K562 (cell line): Measurements from ENCODE around the gene ACBD4. TPM values are rescaled to one million over a fixed set of nuclear protein-coding genes. Genes with fewer than 3 reads are reported as not detected.

Source experiments
- FOXA1 ChIP-seq: fragments of 450-650 bp; IDR thresholded peaks from 2 replicates; pipeline ENCODE4 v1.6.1; 2016; ENCODE audit warnings: mild to moderate bottlenecking, borderline replicate concordance
- JUND ChIP-seq, 2 experiments: IDR thresholded peaks; 2 replicates in 1 of 2; 3 replicates in 1 of 2; pipeline ENCODE4 v1.6.1; 2011; ENCODE audit warnings: borderline replicate concordance in 2 of 2, low read depth in 2 of 2, low read length in 2 of 2, improper control_type of control experiment in 1 of 2, missing biosample characterization in 1 of 2, missing genetic modification characterization in 1 of 2, missing genetic modification reagents in 1 of 2
- KLF13 ChIP-seq: fragments of 450-650 bp; IDR thresholded peaks from 2 replicates; pipeline ENCODE4 v1.6.1; 2016; ENCODE audit warnings: missing genetic modification characterization, low read depth, mild to moderate bottlenecking, missing compliant biosample characterization, moderate library complexity, borderline replicate concordance
- MAFK ChIP-seq: IDR thresholded peaks from 2 replicates; pipeline ENCODE4 v1.6.1; 2011; ENCODE audit warnings: low read length, improper control_type of control experiment
- REST ChIP-seq, 2 experiments: fragments of 450-650 bp; formaldehyde crosslinking in 1 of 2; IDR thresholded peaks; 2 replicates each; pipeline versions ENCODE4 v1.4.0 to v1.6.1; 2014 to 2020; ENCODE audit warnings: mild to moderate bottlenecking in 2 of 2, borderline replicate concordance in 1 of 2, low read depth in 1 of 2
- SRSF3 ChIP-seq: fragments of 200-400 bp; formaldehyde crosslinking; IDR thresholded peaks from 2 replicates; pipeline ENCODE4 v1.6.1; 2016; ENCODE audit warnings: mild to moderate bottlenecking, low read length, moderate library complexity; ENCODE audit not compliant: insufficient read depth
- ZBTB17 ChIP-seq: fragments of 450-650 bp; formaldehyde crosslinking; IDR thresholded peaks from 2 replicates; pipeline ENCODE4 v1.4.0; 2020; ENCODE audit warnings: mild to moderate bottlenecking
- polyA plus RNA-seq, 8 experiments: library from polyadenylated mRNA; depleted of rRNA in 4 of 8; stranded (reverse) in 5 of 8; unstranded in 3 of 8; fragments of >200 nt; fragmentation: Nextera tagmentation in 2 of 8; fragmentation: Illumina TruSeq in 1 of 8; extraction: Ambion mirVana in 2 of 8; extraction: Trizol in 1 of 8; gene quantifications; 2 replicates each; pipeline versions ENCODE4 v1.2.1 to v1.2.3, GENCODE V29; 2011 to 2014; ENCODE audit warnings: inconsistent platforms in 1 of 8, missing spikeins in 1 of 8
- total RNA-seq, 7 experiments: library from RNA; depleted of rRNA in 6 of 7; stranded (reverse); fragments of >200 nt in 6 of 7; fragmentation: Illumina TruSeq in 2 of 7; extraction: Trizol in 2 of 7; gene quantifications; 2 replicates each; pipeline versions ENCODE4 v1.2.1 to v1.2.3, GENCODE V29; 2011 to 2021; ENCODE audit warnings: low replicate concordance in 1 of 7
- TF ChIP-seq, protein P1 (sequence below): sonication (generic); formaldehyde crosslinking; IDR thresholded peaks from 2 replicates; pipeline ENCODE4 v1.8.1; 2023; ENCODE audit warnings: mild to moderate bottlenecking, missing genetic modification reagents
- TF ChIP-seq, protein P2 (sequence below): fragments of 250-450 bp; sonication (Bioruptor Pico); IDR thresholded peaks from 2 replicates; pipeline ENCODE4 v1.6.1; 2021; ENCODE audit warnings: mild to moderate bottlenecking
- TF ChIP-seq, protein P3 (sequence below): fragments of 250-450 bp; sonication (Bioruptor Pico); IDR thresholded peaks from 2 replicates; pipeline ENCODE4 v1.4.0; 2020; ENCODE audit warnings: mild to moderate bottlenecking, moderate library complexity

Gene ACBD4
- total and polyA plus RNA-seq, 9 of the 15 experiments (the other 6 are each of a cell fraction or from before 2014, with no cell fraction given): 0.14 to 6.9 (median 4.6) TPM

DNA sequence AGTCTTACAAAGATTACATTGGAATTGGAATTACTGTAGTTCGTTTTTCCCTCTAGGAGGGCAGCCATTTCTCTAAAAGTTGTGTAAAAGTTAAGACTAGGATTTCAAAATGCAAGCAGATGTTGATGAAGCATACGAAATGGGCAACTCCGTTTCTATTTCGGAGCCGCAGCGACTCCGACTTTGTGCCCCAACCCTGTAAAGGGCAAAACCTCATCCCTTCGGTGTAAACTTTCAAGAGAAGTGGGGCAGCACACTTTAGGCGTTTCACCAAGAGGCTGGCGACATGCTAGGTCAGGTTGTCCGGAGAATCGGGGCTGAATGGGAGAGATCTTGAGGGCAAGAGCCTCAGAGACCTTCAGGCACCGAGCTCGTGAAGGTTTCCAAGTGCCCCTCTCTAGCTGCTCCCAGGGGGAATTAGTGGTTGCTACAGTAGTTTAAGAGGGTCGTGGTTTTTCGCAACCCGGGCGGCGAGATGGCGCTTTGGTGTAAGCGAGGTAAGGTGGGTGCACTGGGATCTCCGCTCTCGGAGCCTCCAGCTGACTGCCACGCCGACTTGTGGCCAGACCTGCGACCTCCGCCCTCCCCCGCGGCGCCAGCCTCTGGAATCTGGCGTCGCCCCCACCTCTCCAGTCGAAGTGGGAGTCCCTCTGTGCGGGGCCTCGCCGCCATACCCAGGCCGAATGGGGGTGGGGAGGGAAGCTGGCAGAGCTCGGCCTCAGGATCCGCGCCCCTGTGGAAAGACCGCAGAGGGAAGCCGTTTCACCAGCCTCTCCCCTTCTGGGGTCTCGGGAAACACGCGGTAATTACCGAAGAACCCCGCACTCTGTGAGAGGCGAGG, 25.2 kb downstream of the ACBD4 start (continued):
- 0 out of 2 replicates have a peak, but pooled peaks have one; percentile 39 for TF ChIP-seq ZBTB17 (CRISPR knock-in tag)
- peak; percentile 9; the same call in 1 of the 2 replicates for TF ChIP-seq REST (IDR thresholded peaks at IDR 0.05; ENCODE audit: borderline replicate concordance)
- no peak for TF ChIP-seq REST (CRISPR knock-in tag; IDR thresholded peaks at IDR 0.05; ENCODE audit: low read depth)
- TF ChIP-seq FOXA1: no peak
- TF ChIP-seq, protein P1, sequence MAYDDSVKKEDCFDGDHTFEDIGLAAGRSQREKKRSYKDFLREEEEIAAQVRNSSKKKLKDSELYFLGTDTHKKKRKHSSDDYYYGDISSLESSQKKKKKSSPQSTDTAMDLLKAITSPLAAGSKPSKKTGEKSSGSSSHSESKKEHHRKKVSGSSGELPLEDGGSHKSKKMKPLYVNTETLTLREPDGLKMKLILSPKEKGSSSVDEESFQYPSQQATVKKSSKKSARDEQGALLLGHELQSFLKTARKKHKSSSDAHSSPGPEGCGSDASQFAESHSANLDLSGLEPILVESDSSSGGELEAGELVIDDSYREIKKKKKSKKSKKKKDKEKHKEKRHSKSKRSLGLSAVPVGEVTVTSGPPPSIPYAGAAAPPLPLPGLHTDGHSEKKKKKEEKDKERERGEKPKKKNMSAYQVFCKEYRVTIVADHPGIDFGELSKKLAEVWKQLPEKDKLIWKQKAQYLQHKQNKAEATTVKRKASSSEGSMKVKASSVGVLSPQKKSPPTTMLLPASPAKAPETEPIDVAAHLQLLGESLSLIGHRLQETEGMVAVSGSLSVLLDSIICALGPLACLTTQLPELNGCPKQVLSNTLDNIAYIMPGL (CRISPR knock-in tag): 0 out of 2 replicates have a peak, but pooled peaks have one; percentile 85
- peak; percentile 95; the same call in 1 of the 2 replicates for TF ChIP-seq SRSF3
- TF ChIP-seq, protein P2, sequence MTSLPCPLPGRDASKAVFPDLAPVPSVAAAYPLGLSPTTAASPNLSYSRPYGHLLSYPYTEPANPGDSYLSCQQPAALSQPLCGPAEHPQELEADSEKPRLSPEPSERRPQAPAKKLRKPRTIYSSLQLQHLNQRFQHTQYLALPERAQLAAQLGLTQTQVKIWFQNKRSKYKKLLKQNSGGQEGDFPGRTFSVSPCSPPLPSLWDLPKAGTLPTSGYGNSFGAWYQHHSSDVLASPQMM (CRISPR knock-in tag): no peak
- TF ChIP-seq, protein P3, sequence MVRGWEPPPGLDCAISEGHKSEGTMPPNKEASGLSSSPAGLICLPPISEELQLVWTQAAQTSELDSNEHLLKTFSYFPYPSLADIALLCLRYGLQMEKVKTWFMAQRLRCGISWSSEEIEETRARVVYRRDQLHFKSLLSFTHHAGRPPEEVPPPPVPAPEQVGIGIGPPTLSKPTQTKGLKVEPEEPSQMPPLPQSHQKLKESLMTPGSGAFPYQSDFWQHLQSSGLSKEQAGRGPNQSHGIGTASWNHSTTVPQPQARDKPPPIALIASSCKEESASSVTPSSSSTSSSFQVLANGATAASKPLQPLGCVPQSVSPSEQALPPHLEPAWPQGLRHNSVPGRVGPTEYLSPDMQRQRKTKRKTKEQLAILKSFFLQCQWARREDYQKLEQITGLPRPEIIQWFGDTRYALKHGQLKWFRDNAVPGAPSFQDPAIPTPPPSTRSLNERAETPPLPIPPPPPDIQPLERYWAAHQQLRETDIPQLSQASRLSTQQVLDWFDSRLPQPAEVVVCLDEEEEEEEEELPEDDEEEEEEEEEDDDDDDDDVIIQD (CRISPR knock-in tag): 0 out of 2 replicates have a peak, but pooled peaks have one; percentile 5
- no peak for TF ChIP-seq MAFK
- TF ChIP-seq KLF13 (tag): no peak
- TF ChIP-seq JUND (IDR thresholded peaks at IDR 0.05; ENCODE audit: borderline replicate concordance, low read depth, low read length): peak; percentile 18; the same call in 1 of the 2 replicates
- TF ChIP-seq JUND (tag; IDR thresholded peaks at IDR 0.05; ENCODE audit: borderline replicate concordance, low read depth, low read length): no peak; the same call in 2 of the 3 replicates
